Measurements from ENCODE around the gene SORBS1. TPM values are rescaled to one million over a fixed set of nuclear protein-coding genes. Genes with fewer than 3 reads are reported as not detected.

Gene SORBS1
- total and polyA plus RNA-seq, 2 experiments from 2014 or later, result 17.0 to 40.2 TPM

DNA sequence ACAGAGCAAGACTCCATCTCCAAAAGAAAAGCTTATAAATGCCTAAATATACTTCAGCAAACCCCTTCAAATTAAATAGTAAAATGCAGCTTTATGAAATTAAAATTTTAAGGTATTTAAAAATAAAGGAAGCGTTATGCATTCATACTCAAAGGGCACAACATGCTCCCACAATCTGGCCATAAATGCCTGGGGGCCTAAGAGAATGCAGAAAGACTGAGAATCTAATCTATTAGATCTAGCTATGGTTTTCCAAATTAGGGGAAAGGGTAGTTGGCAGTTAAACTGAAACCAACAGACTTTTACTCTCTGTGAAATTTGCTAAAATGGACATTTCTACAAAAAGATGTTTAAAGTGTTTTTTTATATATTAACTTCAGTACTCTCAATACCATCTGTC lies 40.6 kb downstream of the SORBS1 start:
- Histone ChIP-seq H3K9me3 (ENCODE audit: low read depth) (no peaks in the 10 kb centered on the region), H3K4me3 (no peak overlapping the region), H3K9me2 (replicated peaks; ENCODE audit: insufficient read depth) (no peaks in the 10 kb centered on the region), H3K27ac (no peak overlapping the region), H4K20me1 (ENCODE audit: insufficient read depth, poor library complexity, severe bottlenecking) (no peaks in the 10 kb centered on the region), H3K36me3 (replicated peaks; ENCODE audit: insufficient read depth, low read depth) (no peaks in the 10 kb centered on the region), H3K27me3 (no peaks in the 10 kb centered on the region), H3K4me1 (ENCODE audit: insufficient read depth) (peaks cover 22% of the 10 kb centered on the region), H3K4me2 (no peak overlapping the region), H2AFZ (no peak overlapping the region), H3K79me2 (peaks cover 95% of the 10 kb centered on the region)
- 94% methylated on average over 1 of the region's 1 CpG for WGBS (ENCODE audit: low lambda C conversion rate, missing lambda C conversion rate)
- TF ChIP-seq EZH2 (IDR thresholded peaks at IDR 0.05; ENCODE audit: borderline replicate concordance) (no peak), EZH2phosphoT487 (IDR thresholded peaks at IDR 0.05; ENCODE audit: low read depth, severe bottlenecking, unreplicated experiment) (no peak)
- no peak for DNase-seq (ENCODE audit: low spot score)

DNA sequence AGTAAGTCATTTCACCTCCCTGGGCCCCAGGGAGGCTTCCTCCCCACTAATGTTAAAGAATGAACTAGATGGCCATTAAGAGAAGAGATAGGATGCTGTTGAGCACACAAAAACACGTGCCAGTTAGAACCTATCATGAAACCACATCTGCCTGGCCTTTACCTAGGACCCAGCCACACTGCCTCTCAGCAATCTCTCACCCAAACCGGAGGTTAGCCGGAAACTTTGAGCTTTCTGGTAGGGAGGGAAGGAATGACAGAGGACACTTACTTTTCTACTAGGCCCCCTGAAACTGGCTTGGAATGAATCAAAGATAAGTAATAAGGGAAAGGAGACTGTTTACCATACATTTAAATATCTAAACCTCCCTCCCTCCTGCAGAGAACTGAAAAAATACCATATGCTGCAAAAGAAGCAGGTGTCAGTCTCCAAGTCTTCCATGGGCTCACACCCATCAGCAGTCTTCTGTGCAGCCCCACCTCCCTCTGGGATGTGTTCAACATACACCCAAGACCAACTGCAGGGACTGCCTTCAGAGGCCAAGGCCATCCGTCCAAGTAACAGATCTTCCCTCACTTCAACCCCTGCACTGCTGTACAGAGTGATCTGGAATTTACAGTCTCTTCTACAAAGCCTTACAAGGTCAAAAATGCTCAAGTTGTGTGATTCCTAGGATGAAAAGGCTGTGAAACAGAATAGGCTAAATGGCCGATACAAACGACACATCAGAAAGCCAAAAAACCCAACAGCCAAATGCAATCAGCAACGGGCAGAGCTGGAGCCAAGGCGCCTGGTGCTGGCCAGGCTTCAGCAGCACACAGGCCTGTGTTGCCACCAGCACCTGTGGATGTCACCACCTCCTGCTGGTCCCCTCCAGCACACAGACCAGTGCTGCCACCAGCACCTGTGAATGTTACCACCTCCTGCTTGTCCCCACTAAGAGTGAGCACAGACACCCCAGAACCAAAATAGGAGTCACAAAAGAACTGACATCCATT lies 42.4 kb downstream of the SORBS1 start:
- no peak for DNase-seq (ENCODE audit: low spot score)
- Histone ChIP-seq H4K20me1 (ENCODE audit: insufficient read depth, poor library complexity, severe bottlenecking) (no peaks in the 10 kb centered on the region), H3K79me2 (peaks cover 91% of the 10 kb centered on the region), H2AFZ (no peak overlapping the region), H3K9me3 (ENCODE audit: low read depth) (no peaks in the 10 kb centered on the region), H3K4me2 (no peak overlapping the region), H3K4me1 (ENCODE audit: insufficient read depth) (peaks cover 27% of the 10 kb centered on the region), H3K9me2 (replicated peaks; ENCODE audit: insufficient read depth) (no peaks in the 10 kb centered on the region), H3K4me3 (no peak overlapping the region), H3K36me3 (replicated peaks; ENCODE audit: insufficient read depth, low read depth) (no peaks in the 10 kb centered on the region), H3K27me3 (no peaks in the 10 kb centered on the region), H3K27ac (peak overlapping the region; percentile 79)
- no peak for TF ChIP-seq EZH2 (IDR thresholded peaks at IDR 0.05; ENCODE audit: borderline replicate concordance)
- TF ChIP-seq, protein P1, sequence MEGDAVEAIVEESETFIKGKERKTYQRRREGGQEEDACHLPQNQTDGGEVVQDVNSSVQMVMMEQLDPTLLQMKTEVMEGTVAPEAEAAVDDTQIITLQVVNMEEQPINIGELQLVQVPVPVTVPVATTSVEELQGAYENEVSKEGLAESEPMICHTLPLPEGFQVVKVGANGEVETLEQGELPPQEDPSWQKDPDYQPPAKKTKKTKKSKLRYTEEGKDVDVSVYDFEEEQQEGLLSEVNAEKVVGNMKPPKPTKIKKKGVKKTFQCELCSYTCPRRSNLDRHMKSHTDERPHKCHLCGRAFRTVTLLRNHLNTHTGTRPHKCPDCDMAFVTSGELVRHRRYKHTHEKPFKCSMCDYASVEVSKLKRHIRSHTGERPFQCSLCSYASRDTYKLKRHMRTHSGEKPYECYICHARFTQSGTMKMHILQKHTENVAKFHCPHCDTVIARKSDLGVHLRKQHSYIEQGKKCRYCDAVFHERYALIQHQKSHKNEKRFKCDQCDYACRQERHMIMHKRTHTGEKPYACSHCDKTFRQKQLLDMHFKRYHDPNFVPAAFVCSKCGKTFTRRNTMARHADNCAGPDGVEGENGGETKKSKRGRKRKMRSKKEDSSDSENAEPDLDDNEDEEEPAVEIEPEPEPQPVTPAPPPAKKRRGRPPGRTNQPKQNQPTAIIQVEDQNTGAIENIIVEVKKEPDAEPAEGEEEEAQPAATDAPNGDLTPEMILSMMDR (IDR thresholded peaks at IDR 0.05; ENCODE audit: poor library complexity), result no peak
- TF ChIP-seq EZH2phosphoT487 (IDR thresholded peaks at IDR 0.05; ENCODE audit: low read depth, severe bottlenecking, unreplicated experiment), result no peak
- 81% methylated on average over 8 of the region's 8 CpGs for WGBS (ENCODE audit: low lambda C conversion rate, missing lambda C conversion rate)

DNA sequence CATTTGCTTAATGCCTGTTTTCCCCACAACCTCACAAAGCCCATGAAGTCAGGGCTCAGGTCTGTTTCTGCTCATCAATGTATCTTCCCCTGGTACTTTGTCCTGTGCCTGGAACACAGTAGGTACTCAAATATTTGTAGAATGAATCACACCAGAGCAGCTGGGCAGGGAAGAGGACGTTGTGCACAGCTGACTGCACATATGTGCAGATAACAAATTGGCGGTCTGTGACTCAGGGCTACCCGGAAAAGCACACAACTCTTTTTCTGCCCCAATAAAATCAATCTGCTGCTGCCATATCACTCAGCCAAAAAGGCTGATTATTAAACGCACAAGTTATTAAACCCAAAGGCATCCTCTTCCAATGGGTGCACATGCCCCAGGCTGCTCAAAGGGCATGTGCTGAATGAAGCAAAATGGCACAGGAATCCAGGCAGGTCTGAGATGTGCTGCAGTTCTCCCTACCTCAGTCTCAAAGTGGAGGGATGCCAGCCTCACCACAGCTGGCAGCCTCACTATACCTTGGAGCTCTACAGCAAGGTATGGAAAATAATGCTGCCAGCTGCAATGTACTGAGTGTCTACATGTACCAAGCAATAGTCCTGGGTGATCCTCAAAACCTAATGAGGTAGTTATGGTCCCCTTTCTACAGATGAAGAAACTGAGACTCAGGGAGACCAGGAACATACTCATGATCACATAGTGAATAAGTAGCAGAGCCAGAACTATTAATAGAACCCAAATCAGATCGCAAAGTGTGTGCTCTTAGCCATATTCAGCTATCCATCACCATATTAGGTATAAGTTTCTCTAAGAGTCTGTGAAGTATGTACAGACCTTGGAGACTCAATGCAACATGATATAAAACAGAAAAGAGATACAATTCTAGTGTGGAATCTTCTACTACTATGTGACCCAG lies 43.4 kb downstream of the SORBS1 start:
- Histone ChIP-seq H2AFZ (no peak overlapping the region), H3K79me2 (peaks cover 91% of the 10 kb centered on the region), H3K4me3 (no peak overlapping the region), H3K27ac (peak overlapping the region; percentile 82), H3K4me2 (no peak overlapping the region), H3K9me3 (ENCODE audit: low read depth) (no peaks in the 10 kb centered on the region), H3K27me3 (no peaks in the 10 kb centered on the region), H4K20me1 (ENCODE audit: insufficient read depth, poor library complexity, severe bottlenecking) (no peaks in the 10 kb centered on the region), H3K4me1 (ENCODE audit: insufficient read depth) (peaks cover 31% of the 10 kb centered on the region), H3K9me2 (replicated peaks; ENCODE audit: insufficient read depth) (no peaks in the 10 kb centered on the region), H3K36me3 (replicated peaks; ENCODE audit: insufficient read depth, low read depth) (no peaks in the 10 kb centered on the region)
- WGBS (ENCODE audit: low lambda C conversion rate, missing lambda C conversion rate), result 36% methylated on average over 5 of the region's 5 CpGs
- peak; percentile 76 for DNase-seq (ENCODE audit: low spot score)
- TF ChIP-seq EZH2phosphoT487 (IDR thresholded peaks at IDR 0.05; ENCODE audit: low read depth, severe bottlenecking, unreplicated experiment), result no peak
- TF ChIP-seq, protein P1 (IDR thresholded peaks at IDR 0.05; ENCODE audit: poor library complexity), result no peak
- TF ChIP-seq EZH2 (IDR thresholded peaks at IDR 0.05; ENCODE audit: borderline replicate concordance), result no peak

Data from hepatocyte (in vitro differentiated cells).